ENCODE measurements around the gene PCDHGA3. TPM values are rescaled to one million over a fixed set of nuclear protein-coding genes. Genes with fewer than 3 reads are reported as not detected.

PCDHGA3 gene
- total RNA-seq (2022; extraction: Qiagen RNA extraction) = not detected in 5 replicates

DNA sequence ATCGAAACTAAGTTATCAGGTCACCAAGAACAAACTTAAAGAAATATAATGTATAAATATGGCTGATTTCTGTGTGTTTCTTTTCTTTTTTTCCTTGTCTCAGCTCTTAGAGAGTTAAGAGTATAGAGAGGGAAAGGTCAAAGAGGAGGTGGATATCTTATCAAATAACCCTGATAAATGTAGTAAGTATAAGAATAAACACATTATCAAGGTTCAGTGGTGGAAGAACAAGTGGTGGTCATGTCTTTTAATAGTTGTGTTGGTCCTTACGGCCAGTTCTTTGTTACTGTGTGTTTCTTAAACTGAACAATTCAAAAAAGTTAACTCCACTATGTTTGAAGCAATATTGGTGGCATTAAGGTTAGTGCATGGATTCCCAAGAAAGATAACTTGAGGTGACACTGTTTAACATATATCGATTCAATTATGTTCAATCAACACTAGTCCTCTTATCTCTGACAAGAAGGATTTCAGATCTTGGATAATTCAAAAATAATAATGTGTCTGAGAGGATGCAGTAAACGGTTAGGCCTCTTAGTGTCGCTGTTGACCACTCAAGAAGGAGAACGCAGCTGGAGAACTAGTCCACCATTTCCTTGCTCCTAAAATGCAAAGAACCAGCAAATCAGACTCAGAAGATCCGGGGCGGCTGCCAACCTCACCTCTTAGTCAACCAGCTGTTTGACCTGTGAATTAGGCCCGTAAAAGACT is at the start of gene PCDHGA3:
TSS of gene PCDHGA3 (plus strand) at position 588 of the 711 bp plus-strand sequence. CDS start 205 bp downstream, outside the sequence.

DNA sequence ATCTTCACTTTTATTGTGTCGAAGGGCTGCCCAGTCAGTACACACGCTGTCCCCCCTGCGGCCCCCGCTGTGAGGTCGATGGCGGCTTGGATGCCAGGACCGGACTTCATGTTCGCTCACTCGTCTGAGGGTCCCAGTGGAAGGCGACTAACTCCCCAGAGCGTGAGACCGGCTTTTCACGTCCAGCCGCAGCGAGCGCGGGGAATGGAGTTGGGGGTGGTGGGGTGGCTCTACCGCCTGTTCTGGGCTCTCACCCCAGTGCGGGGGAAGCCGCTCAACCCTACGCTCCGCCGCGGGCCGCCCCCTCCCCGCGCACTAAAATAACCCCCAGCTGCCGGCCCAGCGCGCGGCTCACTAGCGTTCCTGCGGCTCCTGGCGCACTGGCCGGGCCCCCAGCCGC is 39.9 kb upstream of the PCDHGA3 start, which contains the start of gene SLC25A2:
TSS of gene SLC25A2 (minus strand) at position 294 of the 400 bp plus-strand sequence. CDS start at position 110, 184 bp downstream.

DNA sequence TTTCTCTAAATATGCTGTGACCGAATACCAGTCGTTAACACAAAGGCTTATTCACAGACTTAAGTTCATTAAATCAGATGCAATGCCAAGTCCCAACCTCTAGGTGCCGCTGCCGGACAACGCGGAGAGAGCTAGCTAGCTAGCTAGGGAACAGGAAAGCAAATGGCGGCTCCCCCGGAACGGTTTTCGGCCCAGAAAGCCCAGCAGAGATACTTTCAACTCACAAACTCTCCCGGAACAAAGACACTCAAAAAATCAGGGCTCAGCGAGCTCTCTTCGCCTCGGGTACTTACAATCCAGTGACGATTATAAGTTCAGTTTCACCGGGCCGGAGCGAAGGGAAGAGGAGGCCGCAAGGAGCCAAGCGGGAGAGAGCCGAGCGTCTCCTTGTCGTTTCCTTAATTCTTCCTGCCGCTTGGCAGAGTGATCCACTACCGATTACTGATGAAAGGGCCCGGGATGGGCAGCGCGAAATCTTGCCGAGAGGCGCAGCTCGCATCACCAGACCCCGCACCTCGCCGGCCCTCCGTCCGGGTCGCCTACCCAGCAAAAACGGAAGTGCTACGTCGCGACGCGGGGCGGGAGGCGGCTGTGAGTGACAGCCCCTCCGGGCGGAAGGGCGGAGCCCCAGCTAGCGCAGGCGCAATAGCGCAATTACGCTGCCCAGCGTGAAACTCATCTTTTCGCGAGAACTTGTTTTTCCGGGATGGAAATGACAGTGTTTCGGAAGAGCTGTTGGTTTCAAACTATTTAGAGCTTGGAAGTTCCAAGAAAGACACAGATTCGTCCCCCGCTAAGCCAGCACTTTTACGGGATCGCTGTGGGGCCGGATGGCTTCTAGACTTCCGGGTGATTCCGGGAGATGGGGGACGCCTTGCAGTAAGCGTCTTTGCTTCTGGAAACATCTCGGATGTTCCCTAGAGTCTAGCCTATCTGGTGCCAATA is 23.1 kb upstream of the PCDHGA3 start, which contains the start of gene TAF7:
TSS of gene TAF7 (minus strand) at position 560 of the 945 bp plus-strand sequence. CDS start 740 bp downstream, outside the sequence.

DNA sequence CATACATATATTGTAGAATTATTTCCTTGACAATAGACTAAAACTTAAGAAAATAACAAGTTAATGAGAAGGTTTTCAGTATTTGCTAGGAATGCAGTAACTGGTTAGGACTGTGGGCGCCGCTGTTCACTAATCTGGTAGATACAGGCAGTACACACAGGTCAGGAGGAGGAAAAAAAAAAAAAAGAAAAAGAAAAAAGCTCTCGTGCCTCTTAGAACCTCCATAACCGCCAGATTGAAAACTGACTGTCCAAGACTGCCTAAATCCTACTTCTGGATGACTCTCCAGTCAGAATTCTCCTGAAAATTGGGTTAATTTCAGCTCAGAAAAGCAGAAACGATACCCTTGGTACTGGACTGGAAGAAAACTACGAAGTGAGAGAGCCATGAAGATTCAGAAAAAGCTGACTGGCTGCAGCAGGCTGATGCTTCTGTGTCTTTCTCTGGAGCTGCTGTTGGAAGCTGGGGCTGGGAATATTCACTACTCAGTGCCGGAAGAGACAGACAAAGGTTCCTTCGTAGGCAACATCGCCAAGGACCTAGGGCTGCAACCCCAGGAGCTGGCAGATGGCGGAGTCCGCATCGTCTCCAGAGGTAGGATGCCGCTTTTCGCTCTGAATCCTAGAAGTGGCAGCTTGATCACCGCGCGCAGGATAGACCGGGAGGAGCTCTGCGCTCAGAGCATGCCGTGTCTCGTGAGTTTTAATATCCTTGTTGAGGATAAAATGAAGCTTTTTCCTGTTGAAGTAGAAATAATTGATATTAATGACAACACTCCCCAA is 13.1 kb upstream of the PCDHGA3 start, which contains the start of gene PCDHGA1:
TSS of gene PCDHGA1 (plus strand) at position 216 of the 782 bp plus-strand sequence.

DNA sequence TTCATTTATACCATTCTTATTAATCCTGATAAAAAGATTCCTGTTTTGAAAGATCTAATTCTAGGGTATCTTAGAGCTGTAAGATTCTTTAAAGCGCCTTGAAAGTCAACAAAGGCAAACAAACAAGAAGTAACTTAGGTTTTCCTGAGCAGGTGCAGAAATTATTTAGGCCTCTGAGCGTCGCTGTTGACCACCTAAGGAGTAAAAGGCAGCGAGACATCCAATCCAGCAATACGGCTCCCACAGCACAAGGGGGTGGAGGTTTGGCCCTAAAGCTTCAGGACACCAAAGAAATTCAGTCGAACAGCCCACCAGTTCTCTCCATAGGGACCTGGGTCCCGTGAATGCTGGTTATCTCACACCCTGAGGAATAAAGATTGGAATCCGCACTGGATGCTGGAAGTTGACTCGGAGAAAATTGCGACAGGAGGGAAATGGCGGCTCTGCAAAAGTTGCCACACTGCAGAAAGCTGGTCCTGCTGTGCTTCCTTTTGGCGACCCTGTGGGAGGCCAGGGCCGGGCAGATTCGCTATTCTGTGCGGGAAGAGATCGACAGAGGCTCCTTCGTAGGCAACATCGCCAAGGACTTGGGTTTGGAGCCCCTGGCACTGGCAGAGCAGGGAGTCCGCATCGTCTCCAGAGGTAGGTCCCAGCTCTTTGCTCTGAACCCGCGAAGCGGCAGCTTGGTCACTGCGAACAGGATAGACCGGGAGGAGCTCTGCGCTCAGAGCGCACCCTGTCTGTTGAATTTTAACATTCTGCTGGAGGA is 4.9 kb upstream of the PCDHGA3 start, which contains the start of gene PCDHGA2:
TSS of gene PCDHGA2 (plus strand) at position 223 of the 769 bp plus-strand sequence.

DNA sequence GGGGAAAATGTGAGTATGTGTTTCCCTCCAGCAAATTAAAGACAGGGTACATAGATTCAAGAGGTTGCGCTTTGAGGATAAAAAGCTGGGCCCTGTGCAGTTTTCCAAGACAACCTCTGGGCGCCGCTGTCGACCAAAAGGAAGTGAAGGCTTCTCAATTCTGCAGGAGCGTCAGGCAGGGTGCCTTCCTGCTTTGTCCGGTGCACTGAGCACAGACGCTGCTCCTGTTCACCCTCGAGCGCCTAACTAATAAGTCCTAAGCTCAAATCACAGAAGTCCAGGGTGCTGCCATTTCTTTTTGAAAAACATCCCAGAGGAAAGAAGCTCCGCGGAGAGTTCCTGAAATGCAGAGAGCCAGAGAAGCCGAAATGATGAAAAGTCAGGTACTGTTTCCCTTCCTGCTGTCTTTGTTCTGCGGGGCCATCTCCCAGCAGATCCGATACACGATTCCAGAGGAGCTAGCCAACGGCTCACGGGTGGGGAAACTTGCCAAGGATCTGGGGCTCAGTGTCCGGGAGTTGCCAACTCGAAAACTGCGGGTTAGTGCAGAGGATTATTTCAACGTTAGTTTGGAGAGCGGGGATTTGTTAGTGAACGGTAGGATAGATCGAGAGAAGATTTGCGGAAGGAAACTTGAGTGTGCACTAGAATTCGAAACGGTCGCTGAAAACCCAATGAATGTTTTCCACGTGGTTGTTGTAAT is 6.4 kb downstream of the PCDHGA3 start, which contains the start of gene PCDHGB1:
TSS of gene PCDHGB1 (plus strand) at position 183 of the 703 bp plus-strand sequence. CDS start at position 345, 162 bp downstream.

DNA sequence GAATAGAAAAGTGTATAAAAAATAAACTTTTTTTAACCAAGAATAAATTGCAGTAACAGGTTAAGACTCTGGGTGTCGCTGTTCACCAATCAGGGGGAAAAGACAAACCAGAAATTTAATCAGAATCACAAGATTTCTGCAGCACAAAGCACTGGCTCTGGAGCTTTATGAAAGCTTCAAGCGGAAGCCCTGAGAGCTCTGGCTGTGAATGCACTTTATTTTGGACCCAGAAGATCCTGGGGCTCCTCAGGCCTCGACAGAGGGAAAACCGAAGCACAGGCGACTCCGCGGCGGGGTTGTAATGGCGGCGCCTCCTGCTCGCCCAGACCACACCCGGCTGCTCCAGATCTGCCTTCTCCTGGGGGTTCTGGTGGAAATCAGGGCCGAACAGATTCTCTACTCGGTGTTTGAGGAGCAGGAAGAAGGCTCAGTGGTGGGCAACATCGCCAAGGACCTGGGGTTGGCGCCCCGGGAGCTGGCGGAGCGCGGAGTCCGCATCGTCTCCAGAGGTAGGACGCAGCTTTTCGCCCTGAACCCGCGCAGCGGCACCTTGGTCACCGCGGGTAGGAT is 11.4 kb downstream of the PCDHGA3 start, which contains the start of gene PCDHGA4:
TSS of gene PCDHGA4 (plus strand) at position 122 of the 570 bp plus-strand sequence. CDS start at position 209, 87 bp downstream.

DNA sequence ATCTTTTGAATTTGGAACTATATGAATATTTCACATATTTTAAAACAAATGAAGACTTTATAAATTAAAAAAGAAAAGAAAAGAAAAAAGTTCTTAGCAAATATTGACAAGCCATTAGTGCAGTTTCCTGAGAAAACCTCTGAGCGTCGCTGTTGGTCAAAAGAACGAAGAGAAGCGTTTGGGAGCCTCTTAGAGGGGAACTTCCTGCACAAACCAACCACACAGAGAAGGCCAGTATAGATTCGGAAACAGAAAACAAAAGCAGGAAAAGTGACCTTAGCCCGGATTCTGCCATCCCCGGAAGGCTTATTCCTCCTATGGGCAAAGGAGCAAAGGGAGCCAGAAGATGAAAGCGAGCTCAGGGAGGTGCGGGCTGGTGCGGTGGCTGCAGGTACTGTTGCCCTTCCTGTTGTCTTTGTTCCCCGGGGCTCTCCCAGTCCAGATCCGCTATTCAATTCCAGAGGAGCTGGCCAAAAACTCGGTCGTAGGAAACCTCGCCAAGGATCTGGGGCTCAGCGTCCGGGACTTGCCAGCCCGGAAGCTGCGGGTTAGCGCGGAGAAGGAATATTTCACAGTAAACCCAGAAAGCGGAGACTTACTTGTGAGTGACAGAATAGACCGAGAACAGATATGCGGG is 16.3 kb downstream of the PCDHGA3 start, which contains the start of gene PCDHGB2:
TSS of gene PCDHGB2 (plus strand) at position 205 of the 637 bp plus-strand sequence. CDS start at position 347, 142 bp downstream.

DNA sequence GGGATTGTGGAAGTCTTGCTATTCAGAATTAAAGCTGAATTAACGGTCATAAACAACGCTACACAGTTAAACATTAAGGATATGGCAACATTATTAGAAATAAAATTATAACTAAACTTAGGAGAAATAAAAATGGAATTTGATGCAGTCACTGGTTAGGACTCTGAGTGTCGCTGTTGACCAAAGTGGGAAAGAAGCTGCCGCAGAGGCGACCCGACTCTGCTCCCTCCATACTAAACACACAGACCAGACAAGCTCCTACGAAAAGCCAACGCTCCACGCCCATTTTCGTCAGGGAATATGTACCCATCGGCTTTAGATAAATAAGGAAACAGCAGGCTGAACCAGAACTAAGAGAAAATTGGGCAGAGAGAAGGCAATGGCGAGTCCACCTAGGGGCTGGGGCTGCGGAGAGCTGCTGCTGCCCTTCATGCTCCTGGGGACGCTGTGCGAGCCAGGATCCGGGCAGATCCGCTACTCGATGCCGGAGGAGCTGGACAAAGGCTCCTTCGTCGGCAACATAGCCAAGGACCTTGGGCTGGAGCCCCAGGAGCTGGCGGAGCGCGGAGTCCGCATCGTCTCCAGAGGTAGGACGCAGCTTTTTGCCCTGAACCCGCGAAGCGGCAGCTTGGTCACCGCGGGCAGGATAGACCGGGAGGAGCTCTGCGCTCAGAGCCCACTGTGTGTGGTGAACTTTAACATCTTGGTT is 20.5 kb downstream of the PCDHGA3 start, which contains the start of gene PCDHGA5:
TSS of gene PCDHGA5 (plus strand) at position 211 of the 709 bp plus-strand sequence. CDS start at position 380, 169 bp downstream.

DNA sequence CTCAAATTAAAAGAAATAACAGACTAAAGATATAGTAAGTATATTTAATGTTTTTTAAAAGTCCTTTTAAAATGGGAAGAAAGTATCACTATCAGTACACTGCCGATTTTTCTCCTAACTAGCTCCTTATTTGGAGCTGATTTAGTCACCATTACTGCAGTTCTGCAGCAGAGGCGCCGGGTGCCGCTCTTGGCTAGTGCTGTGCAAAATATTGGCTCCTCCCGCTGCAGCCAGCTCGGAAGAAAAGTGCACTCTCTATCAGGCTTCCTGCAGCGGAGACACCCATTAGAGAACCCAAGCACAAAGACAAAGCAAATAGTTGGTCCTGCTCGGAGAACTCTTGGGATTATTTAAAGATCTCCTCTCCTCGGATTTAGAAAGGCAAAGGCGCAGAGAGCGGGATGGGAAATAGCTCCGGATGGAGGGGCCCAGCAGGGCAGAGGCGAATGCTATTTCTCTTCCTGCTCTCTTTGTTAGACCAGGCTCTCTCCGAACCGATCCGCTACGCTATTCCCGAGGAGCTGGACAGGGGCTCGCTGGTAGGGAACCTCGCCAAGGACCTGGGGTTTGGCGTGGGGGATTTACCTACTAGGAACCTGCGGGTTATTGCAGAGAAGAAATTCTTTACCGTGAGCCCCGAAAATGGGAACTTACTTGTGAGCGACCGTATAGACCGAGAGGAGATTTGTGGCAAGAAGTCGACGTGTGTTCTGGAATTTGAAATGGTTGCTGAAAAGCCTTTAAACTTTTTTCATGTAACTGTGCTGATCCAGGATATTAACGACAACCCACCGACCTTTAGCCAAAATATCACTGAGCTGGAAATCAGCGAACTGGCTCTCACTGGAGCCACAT is 26.6 kb downstream of the PCDHGA3 start, which contains the start of gene PCDHGB3:
TSS of gene PCDHGB3 (plus strand) at position 249 of the 855 bp plus-strand sequence. CDS start at position 402, 153 bp downstream.

DNA sequence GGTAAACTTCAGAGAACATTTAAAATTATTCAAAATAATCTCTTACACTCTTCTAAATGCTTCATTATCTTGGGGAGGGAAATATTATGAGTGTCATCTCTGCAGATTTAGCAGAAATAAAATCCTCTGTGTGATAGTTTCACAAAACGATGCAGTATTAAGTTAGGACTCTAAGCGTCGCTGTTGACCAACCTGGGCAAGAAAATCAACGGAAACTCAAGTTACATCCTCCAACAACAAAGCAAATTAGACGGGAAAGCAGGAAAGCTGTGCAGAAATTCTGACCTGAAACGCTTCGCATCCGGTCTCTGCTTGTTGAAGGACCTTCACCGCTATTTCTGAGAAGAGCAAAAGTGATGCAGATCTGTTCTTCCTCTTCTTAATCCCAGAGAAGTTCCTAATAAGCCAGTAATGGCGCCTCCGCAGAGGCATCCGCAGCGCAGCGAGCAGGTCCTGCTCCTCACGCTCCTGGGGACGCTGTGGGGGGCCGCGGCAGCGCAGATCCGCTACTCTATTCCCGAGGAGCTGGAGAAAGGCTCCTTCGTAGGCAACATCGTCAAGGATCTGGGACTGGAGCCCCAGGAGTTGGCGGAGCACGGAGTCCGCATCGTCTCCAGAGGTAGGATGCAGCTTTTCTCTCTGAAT is 30.2 kb downstream of the PCDHGA3 start, which contains the start of gene PCDHGA6:
TSS of gene PCDHGA6 (plus strand) at position 219 of the 645 bp plus-strand sequence. CDS start at position 412, 193 bp downstream.

DNA sequence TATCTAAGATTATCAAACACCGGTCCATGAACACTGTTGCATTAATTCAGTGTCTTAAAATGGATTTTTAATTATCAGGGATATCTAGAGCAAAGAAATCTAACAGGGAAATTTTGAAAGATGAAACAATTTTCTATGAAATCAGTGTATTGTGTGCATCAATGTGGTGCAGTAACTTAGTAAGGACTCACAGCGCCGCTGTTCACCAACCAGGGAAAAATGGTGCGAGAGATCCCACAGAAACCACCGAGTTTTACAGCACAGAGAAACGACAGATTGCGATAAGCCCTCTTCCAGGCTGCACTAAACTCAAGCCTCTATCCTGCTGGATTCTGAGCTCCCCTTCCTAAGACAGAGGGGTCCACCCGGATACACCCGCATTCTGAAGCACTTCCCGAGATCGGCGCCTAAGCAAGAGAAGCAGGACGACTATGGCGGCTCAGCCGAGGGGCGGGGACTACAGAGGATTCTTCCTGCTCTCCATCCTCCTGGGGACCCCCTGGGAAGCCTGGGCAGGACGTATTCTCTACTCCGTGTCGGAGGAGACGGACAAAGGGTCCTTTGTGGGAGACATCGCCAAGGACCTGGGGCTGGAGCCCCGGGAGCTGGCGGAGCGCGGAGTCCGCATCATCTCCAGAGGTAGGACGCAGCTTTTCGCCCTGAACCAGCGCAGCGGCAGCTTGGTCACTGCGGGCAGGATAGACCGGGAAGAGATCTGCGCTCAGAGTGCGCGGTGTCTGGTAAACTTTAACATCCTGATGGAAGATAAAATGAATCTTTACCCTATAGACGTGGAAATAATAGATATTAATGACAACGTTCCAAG is 39.1 kb downstream of the PCDHGA3 start, which contains the start of gene PCDHGA7:
TSS of gene PCDHGA7 (plus strand) at position 274 of the 826 bp plus-strand sequence. CDS start at position 432, 158 bp downstream.

DNA sequence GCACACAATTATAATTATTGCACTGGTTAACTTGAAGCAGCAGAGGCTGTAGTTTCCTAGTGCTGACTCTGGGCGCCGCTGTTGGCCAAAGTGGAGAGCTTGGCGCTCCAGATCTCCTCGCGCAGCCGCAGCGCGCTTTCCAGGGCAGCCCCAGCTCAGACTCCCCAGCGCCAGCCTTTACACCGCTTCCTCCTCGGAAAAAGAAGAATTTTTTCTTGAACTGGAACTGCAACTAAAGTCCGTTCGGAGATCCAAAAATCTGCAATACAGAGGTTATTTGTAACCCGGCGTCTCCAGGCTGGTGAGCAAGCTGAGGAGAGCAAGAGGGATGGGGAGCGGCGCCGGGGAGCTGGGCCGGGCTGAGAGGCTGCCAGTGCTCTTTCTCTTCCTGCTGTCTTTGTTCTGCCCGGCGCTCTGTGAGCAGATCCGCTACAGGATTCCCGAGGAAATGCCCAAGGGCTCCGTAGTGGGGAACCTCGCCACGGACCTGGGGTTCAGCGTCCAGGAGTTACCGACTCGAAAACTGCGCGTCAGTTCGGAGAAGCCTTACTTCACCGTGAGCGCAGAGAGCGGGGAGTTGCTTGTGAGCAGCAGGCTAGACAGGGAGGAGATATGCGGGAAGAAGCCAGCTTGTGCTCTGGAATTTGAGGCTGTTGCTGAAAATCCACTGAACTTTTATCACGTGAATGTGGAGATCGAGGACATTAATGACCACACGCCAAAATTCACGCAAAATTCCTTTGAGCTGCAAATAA is 44.1 kb downstream of the PCDHGA3 start, which contains the start of gene PCDHGB4:
TSS of gene PCDHGB4 (plus strand) at position 142 of the 755 bp plus-strand sequence. CDS start at position 329, 187 bp downstream.

DNA sequence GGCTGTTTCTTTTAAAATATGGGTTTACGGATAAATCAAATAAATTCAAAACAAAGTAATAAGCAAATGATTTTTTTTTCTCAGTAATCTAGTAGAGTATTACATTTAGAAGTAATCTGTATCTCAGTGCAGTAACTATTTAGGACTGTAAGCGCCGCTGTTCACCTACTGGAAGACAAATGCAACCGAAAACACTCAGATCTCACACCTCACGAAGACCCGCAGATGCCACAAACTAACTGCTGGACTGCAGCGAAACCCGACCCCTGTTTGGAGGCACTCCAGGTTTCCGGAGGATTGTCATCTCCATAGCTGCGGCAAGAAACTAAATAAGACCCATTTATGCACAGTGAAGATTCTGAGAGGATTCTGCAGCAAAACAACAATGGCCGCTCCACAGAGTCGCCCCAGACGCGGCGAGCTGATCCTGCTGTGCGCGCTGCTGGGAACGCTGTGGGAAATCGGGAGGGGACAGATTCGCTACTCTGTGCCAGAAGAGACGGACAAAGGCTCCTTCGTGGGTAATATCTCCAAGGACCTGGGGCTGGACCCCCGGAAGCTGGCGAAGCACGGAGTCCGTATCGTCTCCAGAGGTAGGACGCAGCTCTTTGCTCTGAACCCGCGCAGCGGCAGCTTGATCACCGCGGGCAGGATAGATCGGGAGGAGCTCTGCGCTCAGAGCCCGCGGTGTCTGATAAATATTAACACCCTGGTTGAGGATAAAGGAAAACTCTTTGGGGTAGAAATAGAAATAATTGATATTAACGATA is 49.0 kb downstream of the PCDHGA3 start, which contains the start of gene PCDHGA8:
TSS of gene PCDHGA8 (plus strand) at position 205 of the 770 bp plus-strand sequence. CDS start at position 386, 181 bp downstream.

Measured in A549 treated with Mapracorat at 1 μM for 4 hours (cell line).